ENCODE measurements around the gene C13orf42.

- no peak for TF ChIP-seq CTCF (IDR thresholded peaks at IDR 0.05; ENCODE audit: low read depth, low read length)
- no peak for TF ChIP-seq MYC (IDR thresholded peaks at IDR 0.05; ENCODE audit: low read depth, low read length)
- no peak for TF ChIP-seq POLR2A (IDR thresholded peaks at IDR 0.05; ENCODE audit: extremely low read depth, insufficient read length)
Observed at GRCh38 chr13:51153527-51153926, 42.5 kb upstream of the C13orf42 start.
